ENCODE results near the gene KCNC3.

KCNC3 gene

DNA sequence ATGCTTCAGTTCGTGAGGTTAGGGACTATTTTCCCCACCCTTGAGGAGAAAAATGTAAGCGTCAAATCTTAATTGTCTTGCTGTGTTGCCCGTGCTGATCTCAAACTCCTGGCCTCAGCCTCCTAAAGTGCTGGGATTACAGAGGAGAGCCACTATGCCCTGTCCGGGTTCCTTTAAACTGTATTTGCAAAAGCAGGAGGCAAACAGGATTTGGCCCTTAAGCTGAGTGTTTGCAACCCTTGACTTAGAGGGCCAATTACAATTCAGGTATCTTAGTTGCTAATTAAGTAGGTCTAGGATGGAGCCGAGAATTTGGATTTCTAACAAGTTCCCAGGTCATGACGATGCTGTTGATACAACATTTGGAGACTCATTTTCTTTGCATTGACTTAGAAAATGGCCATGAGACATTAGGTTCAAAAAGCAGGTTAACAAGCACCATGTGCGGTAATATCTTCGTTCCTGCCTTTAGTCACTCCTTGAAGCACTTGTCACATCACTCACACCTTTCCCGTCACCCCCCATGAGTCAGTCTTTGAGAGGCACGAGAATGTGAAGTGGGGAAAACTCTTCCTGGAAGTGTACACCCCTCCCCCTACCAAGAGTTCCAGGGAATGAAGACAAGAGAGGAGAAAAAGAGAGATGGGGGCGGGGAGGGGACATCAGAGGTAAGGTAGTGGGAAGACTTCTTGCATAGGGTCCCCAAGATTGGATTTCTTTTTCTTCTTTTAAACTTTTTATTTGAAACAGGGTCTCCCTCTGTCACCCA lies 33.7 kb upstream of the KCNC3 start:
- H3K36me3 ChIP-seq (ENCODE audit: insufficient read depth, low read length): no peaks in the 10 kb centered on the region
- no peak overlapping the region for H3K4me3 ChIP-seq (ENCODE audit: low read depth, low read length, poor library complexity, severe bottlenecking)
- H4K20me1 ChIP-seq (ENCODE audit: insufficient read depth, low read length): no peaks in the 10 kb centered on the region
- H3K27ac ChIP-seq (ENCODE audit: low read depth, low read length, poor library complexity, severe bottlenecking): no peak overlapping the region
- no peak overlapping the region for H3K9ac ChIP-seq (ENCODE audit: low read length)
- H3K4me2 ChIP-seq (ENCODE audit: low read length): no peak overlapping the region
- H3K27me3 ChIP-seq (ENCODE audit: insufficient read depth, low read length): no peaks in the 10 kb centered on the region
- H3F3A ChIP-seq (ENCODE audit: insufficient read depth, low read length): no peaks in the 10 kb centered on the region
- no peaks in the 10 kb centered on the region for H3K79me2 ChIP-seq (ENCODE audit: insufficient read depth, low read length)
- peaks cover 29% of the 10 kb centered on the region for H3K4me1 ChIP-seq (ENCODE audit: insufficient read depth, low read length, severe bottlenecking)
- H3K9me2 ChIP-seq (ENCODE audit: low read depth, low read length): no peaks in the 10 kb centered on the region
- H2AFZ ChIP-seq (ENCODE audit: low read length): no peak overlapping the region
- no peaks in the 10 kb centered on the region for H3K9me3 ChIP-seq (ENCODE audit: low read length)
- no peak for TF ChIP-seq CTCF (IDR thresholded peaks at IDR 0.05; ENCODE audit: low read length)
- TF ChIP-seq EZH2 (IDR thresholded peaks at IDR 0.05; ENCODE audit: borderline replicate concordance, low read length): no peak

GRCh38 chr19:50362030-50362412 lies 32.8 kb upstream of the KCNC3 start:
- Histone ChIP-seq H2AFZ (ENCODE audit: low read length) (no peak overlapping the region), H3K27me3 (ENCODE audit: insufficient read depth, low read length) (no peaks in the 10 kb centered on the region), H3K79me2 (ENCODE audit: insufficient read depth, low read length) (no peaks in the 10 kb centered on the region), H3K36me3 (ENCODE audit: insufficient read depth, low read length) (no peaks in the 10 kb centered on the region), H3K27ac (ENCODE audit: low read depth, low read length, poor library complexity, severe bottlenecking) (no peak overlapping the region), H3F3A (ENCODE audit: insufficient read depth, low read length) (no peaks in the 10 kb centered on the region), H4K20me1 (ENCODE audit: insufficient read depth, low read length) (no peaks in the 10 kb centered on the region), H3K4me3 (ENCODE audit: low read depth, low read length, poor library complexity, severe bottlenecking) (no peak overlapping the region), H3K9me2 (ENCODE audit: low read depth, low read length) (no peaks in the 10 kb centered on the region), H3K4me2 (ENCODE audit: low read length) (no peak overlapping the region), H3K9ac (ENCODE audit: low read length) (no peak overlapping the region), H3K9me3 (ENCODE audit: low read length) (no peaks in the 10 kb centered on the region), H3K4me1 (ENCODE audit: insufficient read depth, low read length, severe bottlenecking) (peaks cover 30% of the 10 kb centered on the region)
- TF ChIP-seq EZH2 (IDR thresholded peaks at IDR 0.05; ENCODE audit: borderline replicate concordance, low read length) (no peak), CTCF (IDR thresholded peaks at IDR 0.05; ENCODE audit: low read length) (no peak)

DNA sequence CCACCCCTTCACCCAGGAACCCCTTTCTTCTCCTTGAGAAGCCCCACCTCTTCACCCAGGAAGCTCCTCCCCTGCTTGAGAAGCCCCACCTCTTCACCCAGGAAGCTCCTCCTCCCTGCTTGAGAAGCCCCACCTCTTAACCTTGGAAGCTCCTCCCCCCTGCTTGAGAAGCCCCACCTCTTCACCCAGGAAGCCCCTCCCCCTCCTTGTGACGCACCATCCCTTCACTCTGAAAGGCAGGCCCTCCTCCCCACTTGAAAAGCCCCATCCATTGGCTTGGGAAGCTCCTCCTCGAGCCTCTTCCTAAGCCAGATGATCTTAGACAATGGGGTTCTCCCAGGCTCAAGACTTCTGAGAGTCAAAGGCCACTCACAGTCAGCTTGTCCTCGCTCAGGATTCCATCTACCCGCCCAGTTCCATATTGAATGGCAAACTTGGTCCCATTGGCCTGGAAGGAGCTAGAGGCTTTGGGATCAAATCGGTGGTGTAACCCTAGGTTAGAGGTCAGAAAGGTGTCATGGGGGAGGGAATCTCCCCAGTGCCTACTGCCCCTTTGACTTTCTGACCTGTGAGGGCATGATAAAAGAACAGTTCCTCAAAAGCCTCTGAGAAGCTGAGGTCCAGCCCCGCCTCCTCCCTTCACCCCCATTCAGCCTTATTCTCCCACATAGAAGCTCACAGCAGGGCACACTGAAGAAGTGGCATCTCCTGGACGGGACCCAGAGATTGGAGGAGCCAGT lies 32.3 kb upstream of the KCNC3 start:
- Histone ChIP-seq H3K9me3 (ENCODE audit: low read length) (no peaks in the 10 kb centered on the region), H3K36me3 (ENCODE audit: insufficient read depth, low read length) (no peaks in the 10 kb centered on the region), H3K4me1 (ENCODE audit: insufficient read depth, low read length, severe bottlenecking) (peaks cover 30% of the 10 kb centered on the region), H3K27me3 (ENCODE audit: insufficient read depth, low read length) (no peaks in the 10 kb centered on the region), H3K27ac (ENCODE audit: low read depth, low read length, poor library complexity, severe bottlenecking) (no peak overlapping the region), H2AFZ (ENCODE audit: low read length) (no peak overlapping the region), H3K79me2 (ENCODE audit: insufficient read depth, low read length) (no peaks in the 10 kb centered on the region), H3K4me2 (ENCODE audit: low read length) (no peak overlapping the region), H3K9ac (ENCODE audit: low read length) (no peak overlapping the region), H3K9me2 (ENCODE audit: low read depth, low read length) (no peaks in the 10 kb centered on the region), H3K4me3 (ENCODE audit: low read depth, low read length, poor library complexity, severe bottlenecking) (no peak overlapping the region), H3F3A (ENCODE audit: insufficient read depth, low read length) (no peaks in the 10 kb centered on the region), H4K20me1 (ENCODE audit: insufficient read depth, low read length) (no peaks in the 10 kb centered on the region)
- no peak for TF ChIP-seq EZH2 (IDR thresholded peaks at IDR 0.05; ENCODE audit: borderline replicate concordance, low read length)
- no peak for TF ChIP-seq CTCF (IDR thresholded peaks at IDR 0.05; ENCODE audit: low read length)
